ENCODE data around the gene CROCC. TPM values are rescaled to one million over a fixed set of nuclear protein-coding genes. Genes with fewer than 3 reads are reported as not detected.
"Not testable (repeated sequence)": the region's sequence is repeated elsewhere in the genome, so short reads cannot be mapped to it uniquely, and the experiment has no call there.

CROCC gene
- total RNA-seq, 6 experiments from 2014 or later = 6.5 to 12.7 (median 9.4) TPM

GRCh38 chr1:16911851-16912721 is 9.6 kb upstream of the CROCC start:
- WGBS (ENCODE audit: insufficient coverage, low coverage, low lambda C conversion rate, missing lambda C conversion rate) = 61% methylated on average over 6 of the region's 8 CpGs

GRCh38 chr1:16912742-16913141 is 9.0 kb upstream of the CROCC start:
- WGBS (ENCODE audit: insufficient coverage, low coverage, low lambda C conversion rate, missing lambda C conversion rate) = 66% methylated on average over 7 of the region's 8 CpGs
- intact Hi-C loops (cut with DNase I); DNase-seq: not testable (repeated sequence)

More at GRCh38 chr1:16911851-16912721, 9.6 kb upstream of the CROCC start:
- H3K4me3 ChIP-seq; intact Hi-C loops (cut with DNase I); H3K27me3 ChIP-seq; H3K9me3 ChIP-seq; DNase-seq; H3K36me3 ChIP-seq; H3K27ac ChIP-seq: not testable (repeated sequence)
- peaks cover 0 to 15% (median 2%) of the 10 kb centered on the region in 4 donors for H3K4me1 ChIP-seq
- peak in 1 of 4 donors; percentile 5 for ATAC-seq
- TF ChIP-seq, protein P1, sequence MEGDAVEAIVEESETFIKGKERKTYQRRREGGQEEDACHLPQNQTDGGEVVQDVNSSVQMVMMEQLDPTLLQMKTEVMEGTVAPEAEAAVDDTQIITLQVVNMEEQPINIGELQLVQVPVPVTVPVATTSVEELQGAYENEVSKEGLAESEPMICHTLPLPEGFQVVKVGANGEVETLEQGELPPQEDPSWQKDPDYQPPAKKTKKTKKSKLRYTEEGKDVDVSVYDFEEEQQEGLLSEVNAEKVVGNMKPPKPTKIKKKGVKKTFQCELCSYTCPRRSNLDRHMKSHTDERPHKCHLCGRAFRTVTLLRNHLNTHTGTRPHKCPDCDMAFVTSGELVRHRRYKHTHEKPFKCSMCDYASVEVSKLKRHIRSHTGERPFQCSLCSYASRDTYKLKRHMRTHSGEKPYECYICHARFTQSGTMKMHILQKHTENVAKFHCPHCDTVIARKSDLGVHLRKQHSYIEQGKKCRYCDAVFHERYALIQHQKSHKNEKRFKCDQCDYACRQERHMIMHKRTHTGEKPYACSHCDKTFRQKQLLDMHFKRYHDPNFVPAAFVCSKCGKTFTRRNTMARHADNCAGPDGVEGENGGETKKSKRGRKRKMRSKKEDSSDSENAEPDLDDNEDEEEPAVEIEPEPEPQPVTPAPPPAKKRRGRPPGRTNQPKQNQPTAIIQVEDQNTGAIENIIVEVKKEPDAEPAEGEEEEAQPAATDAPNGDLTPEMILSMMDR (IDR thresholded peaks at IDR 0.05) = peak; percentile 6 to 30 (median 9)

GRCh38 chr1:16913181-16913832 is 8.4 kb upstream of the CROCC start:
- TF ChIP-seq, protein P1 (IDR thresholded peaks at IDR 0.05) = peak in 1 of 4 donors; percentile 4
- TF ChIP-seq POLR2A (IDR thresholded peaks at IDR 0.05) = no peak
- Histone ChIP-seq H3K4me3 (peak overlapping the region; percentile 40 to 89 (median 81)), H3K27me3 (no peaks in the 10 kb centered on the region), H3K27ac (no peak overlapping the region), H3K4me1 (peaks cover 0 to 15% (median 2%) of the 10 kb centered on the region in 4 donors), H3K9me3 (no peaks in the 10 kb centered on the region), H3K36me3 (no peaks in the 10 kb centered on the region)
- 48% methylated on average over 17 of the region's 36 CpGs for WGBS (ENCODE audit: insufficient coverage, low coverage, low lambda C conversion rate, missing lambda C conversion rate)
- intact Hi-C loops (cut with DNase I) = no loop called here
- ATAC-seq = no peak
- peak in 1 of 3 donors; percentile 59 for DNase-seq

More at GRCh38 chr1:16912742-16913141, 9.0 kb upstream of the CROCC start:
- H3K36me3 ChIP-seq, H3K4me3 ChIP-seq, H3K27ac ChIP-seq, H3K9me3 ChIP-seq, H3K27me3 ChIP-seq, ATAC-seq: not testable (repeated sequence)
- peaks cover 0 to 15% (median 2%) of the 10 kb centered on the region in 4 donors for H3K4me1 ChIP-seq

- DNase-seq (peak; percentile 94 to 99 (median 94)), ATAC-seq (peak; percentile 94 to 98 (median 96))
- TF ChIP-seq POLR2A (IDR thresholded peaks at IDR 0.05) = peak; percentile 77
- TF ChIP-seq, protein P1 (IDR thresholded peaks at IDR 0.05) = peak in 1 of 4 donors; percentile 14
- Histone ChIP-seq H3K4me1 (peaks cover 0 to 15% (median 2%) of the 10 kb centered on the region in 4 donors), H3K27me3 (no peaks in the 10 kb centered on the region), H3K27ac (peak overlapping the region; percentile 47 to 73 (median 57)), H3K4me3 (peak overlapping the region; percentile 81 to 89 (median 87)), H3K9me3 (no peaks in the 10 kb centered on the region), H3K36me3 (no peaks in the 10 kb centered on the region)
- WGBS (ENCODE audit: insufficient coverage, low coverage, low lambda C conversion rate, missing lambda C conversion rate) = 1% methylated on average over 47 of the region's 109 CpGs
- intact Hi-C loops (cut with DNase I) = no loop called here
Observed at GRCh38 chr1:16913833-16914662, 7.7 kb upstream of the CROCC start.

DNA sequence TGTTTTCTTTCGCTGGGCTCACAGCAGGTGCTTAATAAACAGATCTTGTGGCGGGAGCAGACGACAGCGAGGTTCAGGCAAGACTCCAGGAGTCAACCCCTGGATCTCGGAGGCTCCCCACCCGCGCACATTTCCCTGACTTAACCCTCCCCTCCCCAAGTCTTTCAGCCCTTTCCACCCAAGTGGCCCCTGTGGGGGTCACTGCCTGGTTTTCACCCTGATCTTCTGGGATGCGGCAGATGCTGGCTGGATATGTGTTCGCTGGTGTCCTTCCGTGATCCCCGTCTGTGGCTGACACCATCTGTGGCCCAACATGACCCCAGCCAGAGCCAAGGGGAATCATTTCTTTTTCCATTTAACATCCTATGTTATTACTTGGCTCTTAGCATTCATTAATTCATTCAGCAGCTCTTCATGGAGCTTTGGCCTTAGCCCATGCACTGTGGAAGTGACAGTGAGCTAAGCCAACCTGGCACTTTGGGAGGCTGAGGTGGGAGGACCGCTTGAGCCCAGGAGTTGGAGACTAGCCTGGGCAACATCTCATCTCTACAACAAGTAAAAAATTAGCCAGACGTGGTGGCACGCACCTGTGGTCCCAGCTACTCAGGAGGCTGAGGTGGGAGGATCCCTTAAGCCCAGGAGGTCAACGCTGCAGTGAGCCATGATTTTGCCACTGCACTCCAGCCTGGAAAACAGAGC is 6.7 kb upstream of the CROCC start:
- H3K27me3 ChIP-seq; ATAC-seq; DNase-seq; H3K9me3 ChIP-seq; intact Hi-C loops (cut with DNase I); H3K36me3 ChIP-seq; H3K27ac ChIP-seq: not testable (repeated sequence)
- Histone ChIP-seq H3K4me1 (peaks cover 0 to 15% (median 2%) of the 10 kb centered on the region in 4 donors), H3K4me3 (peak overlapping the region in 1 of 3 donors; percentile 89)
- WGBS (ENCODE audit: insufficient coverage, low coverage, low lambda C conversion rate, missing lambda C conversion rate) = 58% methylated on average over 11 of the region's 15 CpGs
